RKO (cell line): Measurements from ENCODE around the gene MYL7.
"Not testable (repeated sequence)": the region's sequence is repeated elsewhere in the genome, so short reads cannot be mapped to it uniquely, and the experiment has no call there.

ENCODE experiments used
- DNase-seq: peaks from one replicate; pipeline ENCODE4 v3.0.0-alpha.2; 2016; ENCODE audit warnings: low spot score

The MYL7 gene

DNA sequence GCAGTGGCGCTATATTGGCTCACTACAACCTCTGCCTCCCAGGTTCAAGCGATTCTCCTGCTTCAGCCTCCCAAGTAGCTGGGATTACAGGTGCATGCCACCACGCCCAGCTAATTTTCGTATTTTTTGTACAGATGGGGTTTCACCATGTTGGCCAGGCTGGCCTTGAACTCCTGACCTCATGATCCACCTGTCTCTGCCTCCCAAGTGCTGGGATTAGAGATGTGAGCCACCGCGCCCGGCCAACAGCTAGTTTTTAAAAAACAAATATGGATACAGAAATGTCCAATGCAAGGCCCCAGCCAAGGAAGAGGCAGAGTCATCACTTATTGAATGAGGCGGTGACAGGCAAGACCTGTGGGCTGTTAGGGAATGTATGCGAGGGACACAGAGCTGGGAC is 30.8 kb upstream of the MYL7 start:
- not testable (repeated sequence) for DNase-seq

DNA sequence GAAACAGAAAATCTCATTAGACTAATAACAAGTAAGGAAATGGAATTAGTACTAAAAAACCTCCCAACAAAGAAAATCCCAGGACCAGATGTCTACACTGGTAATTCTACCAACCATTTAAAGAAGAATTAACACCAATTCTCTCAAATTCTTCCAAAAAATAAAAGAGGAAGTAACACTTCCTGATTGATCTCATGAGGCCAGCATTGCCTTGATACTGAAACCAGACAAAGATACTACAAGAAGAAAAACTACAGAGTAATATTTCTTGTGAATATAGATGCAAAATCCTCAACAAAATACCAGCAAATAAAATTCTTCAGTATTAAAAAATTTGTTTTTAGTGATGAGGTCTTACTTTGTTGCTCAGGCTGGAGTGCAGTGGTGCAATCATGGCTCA is 26.8 kb upstream of the MYL7 start:
- DNase-seq = no peak

DNA sequence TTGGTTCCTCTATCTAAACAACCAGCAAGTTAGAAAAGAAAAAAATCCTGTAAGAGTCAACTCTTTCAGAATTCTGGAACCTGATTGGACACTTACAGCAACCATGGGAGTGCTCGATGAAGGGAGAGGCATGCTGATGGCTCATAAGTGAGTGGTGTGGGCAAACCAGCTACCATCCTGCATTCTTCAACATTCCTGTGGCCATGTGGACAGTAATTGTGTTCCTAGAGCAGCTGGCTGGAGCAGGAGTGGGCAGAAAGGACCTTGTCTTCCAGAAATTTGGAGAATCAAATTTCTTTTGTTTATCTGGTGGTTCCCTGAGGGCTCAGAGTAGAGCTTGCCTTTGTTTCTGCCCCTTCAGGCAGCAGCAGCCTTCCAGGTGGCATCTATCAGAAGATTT is 22.5 kb upstream of the MYL7 start:
- DNase-seq = no peak

DNA sequence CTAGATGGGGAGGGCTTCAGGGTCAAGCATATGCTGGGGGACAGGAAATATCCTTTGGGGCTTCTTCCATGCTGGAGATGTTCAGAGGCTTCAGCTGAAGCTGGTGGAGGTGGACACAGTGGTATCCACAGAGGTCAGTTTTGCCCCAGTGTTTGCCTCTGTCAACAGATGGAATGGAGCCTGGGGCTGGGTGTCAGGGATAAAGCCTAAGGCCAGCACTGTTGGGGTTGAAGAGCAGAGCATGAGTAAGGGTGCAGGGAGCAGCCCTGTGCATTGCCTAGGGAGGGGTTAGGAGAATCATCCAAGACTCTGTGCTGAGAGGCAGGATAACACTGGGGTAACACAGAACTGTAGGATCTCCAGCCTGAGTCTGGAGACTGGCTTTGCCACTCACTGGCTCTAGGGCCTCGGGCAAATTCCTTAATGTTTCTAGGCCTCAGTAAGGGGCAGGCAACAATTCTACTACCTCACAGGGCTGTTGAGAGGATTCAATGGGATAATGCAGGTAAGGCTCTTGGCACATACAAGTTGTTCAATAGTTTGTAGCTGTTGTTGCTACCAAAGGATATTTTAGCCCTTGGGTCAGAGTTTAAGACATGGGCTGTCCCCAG is 21.8 kb upstream of the MYL7 start:
- no peak for DNase-seq

DNA sequence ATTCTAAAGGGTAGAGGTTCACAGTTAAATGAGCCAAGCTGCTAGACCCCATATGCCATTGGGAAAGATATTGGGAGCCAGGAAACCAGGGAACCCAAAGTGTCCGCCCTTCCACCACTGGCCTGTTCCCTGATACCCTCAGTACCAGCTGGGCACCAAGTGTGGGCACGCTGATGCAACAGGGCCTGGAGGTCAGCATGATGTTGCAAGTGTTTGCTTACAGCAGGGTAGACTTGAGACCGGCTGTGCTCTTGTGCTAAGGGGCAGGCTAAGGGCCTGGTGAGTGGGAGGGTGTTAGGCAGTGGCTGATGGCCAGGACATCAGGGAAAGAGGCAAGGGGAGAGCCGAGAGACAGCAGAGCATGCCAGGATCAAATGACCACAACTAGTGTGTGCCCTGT is 21.0 kb upstream of the MYL7 start:
- no peak for DNase-seq

DNA sequence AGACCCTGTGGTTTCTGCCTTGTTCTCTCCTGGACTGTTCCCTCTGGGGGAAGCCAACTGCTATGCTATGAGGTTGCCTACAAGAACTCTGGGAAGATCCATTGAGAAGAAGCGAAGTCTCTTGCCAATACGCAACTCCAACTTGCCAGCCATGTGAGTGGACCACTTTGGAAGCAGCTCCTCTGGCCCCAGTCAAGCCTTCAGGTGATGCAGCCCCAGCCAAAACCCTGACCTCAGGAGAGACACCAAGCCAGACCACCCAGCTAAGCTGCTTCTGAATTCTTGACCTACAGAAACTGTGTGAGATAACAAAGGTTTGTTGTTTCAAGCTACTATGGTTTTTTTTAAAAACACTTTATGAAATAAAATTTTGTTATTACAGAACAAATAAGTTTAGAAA is 20.2 kb upstream of the MYL7 start:
- no peak for DNase-seq

DNA sequence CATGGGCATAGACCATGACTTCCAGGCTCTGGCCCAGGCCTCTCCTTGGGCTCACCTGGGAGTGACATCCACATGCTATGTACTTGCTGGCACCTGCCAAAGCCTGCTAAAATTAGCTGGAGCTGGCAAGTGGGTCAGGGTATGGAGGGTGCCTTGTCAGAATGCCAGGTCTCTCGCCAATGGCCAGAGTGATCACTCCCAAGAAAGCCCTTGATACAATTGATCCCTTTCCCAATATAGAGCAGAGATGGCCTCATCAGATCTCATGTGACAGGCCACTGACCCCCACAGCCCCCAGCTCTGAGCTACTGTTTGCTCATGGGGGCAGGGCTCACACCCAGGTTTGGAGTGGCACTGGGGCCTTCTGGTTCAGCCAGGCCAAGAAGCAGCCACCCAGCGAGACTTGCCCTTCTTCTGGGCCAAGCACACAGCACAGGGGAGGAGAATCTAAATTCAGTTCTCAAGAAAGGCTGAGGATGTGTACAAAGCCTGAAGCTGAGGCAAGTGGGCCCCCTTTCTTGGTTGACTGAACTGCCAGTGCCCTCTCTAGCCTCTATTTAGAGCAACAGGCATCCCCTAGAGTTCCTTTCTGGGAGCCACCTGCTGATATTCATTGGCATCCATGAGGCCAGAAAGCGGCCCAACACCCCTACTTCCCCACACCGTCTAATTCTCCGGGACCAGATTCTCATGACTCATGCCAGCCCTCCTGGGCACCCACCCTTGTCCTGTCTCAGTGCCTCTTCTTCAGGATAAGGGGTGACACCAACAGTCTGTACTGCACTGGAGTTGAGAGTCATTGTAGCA is 18.9 kb upstream of the MYL7 start:
- DNase-seq = no peak

DNA sequence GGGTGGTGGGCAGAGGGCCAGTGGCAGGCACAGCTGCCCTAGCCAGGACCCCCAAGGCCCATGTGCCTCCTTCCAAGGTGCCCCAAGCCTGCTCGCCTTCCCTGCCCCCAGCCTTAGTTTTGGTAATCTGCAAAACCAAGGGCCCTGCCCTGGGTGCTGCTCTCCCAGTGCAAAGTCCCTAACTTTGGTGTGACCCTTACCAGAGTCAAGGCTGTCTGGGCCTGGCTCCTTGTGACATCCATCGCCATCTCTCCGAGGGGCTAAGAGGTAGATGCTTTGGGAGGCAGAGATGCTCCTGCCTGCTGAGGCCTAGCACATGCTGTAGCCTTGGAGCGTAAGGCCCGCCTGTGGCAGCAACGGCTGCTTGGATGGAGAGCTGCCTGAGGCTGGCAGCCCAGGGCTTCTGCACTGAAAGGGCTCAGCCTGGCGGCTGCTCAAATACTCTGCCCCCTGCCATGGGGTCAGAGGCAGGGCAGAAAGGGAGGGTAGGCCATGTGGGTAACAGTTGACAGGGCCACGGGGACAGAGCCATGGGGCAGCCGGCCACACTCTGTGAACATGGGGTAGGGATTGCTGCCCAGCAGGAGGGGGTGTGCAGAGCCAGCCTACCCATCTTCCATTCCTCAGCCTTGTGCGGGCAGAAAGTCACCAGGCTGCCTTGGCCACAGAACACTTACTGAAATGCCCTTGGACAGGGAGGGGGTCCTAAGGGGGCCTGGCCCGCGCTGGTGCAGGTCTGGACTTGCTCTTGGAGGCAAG is 17.9 kb upstream of the MYL7 start:
- no peak for DNase-seq

DNA sequence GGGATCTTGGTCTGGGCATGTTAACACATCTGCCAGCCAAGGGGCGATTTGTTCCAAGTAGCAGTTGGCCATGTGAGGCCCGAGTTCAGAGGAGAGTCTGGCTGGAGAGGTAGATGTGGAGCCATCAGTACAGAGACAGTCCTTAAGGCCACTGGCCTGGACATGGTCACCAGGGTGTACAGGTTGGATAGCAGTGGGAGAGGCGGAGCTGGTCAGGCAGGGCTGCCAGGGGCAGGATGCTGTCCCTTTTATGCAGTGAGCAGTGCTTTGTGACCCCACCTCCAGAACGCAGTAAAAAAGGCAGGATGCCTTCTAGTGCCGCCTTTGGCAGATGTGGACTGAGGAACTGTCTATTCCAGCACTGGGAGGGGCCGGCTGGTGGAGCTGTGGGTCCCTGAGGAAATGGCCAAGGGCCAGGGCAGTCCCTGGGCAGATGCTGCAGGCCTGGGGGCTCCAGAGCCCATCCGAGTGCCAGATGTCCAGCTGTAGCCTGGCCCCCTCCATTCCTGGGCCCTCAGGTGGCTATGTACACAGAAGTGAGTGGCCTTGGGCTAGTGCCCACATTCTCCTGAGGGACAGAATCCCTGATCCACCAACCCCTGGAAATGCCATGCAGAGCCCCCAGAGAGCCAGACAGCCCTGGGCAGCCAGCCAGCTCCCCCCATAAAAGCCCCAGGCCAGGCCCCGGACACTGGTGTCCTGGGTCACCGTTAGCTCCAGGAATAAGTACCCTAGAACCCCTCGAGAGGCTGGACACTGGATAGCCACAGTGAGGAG is 17.2 kb upstream of the MYL7 start:
- no peak for DNase-seq

DNA sequence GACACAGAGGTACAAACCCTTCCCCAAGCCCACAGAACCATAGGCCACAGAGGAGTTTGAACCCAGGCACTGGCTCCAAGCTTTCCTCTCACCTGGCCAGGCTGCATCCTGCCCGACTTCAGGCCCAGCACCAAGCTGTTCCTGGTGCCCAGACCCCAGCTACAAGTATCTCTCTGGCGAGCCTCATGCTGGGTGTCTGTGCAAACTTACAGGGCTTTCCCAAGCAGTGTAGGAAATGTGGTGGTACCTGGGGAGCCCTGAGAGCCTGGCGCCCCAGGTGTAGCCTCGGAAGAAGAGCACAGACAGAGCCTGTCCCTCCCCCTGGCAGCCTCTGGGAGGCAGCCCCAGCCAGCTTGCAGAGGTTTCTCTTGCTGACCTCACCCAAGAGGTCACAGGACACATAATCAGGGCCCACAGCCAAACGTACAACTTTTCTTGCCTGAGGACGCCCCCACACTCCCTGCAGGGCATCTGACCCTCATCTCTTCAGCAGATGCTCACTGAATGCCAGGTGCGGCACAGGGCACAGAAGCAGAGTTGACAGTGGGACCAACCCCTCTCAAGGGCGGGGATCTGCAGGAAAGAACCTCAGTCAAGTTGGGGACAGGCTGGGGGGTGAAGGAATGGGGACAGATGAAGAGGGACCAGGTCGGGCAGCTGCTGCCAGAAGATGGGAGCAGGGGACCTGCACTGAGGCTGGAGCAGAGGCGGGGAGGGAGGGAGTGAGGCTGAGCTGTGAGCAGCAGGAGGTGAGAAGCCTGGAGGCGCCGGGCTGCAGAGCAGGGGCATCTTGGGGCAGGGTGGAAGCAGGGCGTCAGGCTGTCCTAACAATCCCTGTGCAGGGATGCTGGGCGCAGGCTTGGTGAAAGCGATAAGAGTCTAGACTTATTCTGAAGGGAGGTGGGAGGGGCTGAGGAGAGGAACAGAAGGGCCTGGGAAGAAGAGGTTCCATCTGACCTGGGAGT is 16.3 kb upstream of the MYL7 start:
- no peak for DNase-seq

DNA sequence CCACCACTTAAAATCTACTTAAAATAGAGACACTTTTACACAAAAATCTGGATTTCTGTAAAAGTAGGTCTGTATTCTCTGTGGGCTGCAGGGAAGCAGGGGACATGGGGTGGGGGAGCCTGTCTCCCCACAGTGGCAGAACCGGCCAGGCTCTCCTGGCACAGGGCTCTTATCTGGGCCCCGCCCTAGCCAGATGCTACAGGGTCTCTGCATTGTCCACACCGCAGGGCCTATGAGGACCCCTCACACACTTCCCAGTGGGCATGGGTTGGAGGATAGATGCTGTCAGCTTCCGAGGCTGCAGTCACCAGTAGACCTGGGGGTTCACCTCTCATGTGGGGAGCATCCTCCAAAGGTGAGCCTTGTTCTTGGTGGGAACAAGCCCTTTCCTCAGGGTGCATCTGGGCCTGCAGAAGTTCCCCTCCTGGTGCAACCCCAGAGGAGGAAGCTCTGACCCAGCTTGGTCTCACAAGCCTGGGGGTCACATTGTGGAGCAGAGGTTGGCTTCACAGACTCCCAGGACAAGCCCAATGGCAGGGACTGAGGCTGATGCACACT is 15.4 kb upstream of the MYL7 start:
- no peak for DNase-seq

DNA sequence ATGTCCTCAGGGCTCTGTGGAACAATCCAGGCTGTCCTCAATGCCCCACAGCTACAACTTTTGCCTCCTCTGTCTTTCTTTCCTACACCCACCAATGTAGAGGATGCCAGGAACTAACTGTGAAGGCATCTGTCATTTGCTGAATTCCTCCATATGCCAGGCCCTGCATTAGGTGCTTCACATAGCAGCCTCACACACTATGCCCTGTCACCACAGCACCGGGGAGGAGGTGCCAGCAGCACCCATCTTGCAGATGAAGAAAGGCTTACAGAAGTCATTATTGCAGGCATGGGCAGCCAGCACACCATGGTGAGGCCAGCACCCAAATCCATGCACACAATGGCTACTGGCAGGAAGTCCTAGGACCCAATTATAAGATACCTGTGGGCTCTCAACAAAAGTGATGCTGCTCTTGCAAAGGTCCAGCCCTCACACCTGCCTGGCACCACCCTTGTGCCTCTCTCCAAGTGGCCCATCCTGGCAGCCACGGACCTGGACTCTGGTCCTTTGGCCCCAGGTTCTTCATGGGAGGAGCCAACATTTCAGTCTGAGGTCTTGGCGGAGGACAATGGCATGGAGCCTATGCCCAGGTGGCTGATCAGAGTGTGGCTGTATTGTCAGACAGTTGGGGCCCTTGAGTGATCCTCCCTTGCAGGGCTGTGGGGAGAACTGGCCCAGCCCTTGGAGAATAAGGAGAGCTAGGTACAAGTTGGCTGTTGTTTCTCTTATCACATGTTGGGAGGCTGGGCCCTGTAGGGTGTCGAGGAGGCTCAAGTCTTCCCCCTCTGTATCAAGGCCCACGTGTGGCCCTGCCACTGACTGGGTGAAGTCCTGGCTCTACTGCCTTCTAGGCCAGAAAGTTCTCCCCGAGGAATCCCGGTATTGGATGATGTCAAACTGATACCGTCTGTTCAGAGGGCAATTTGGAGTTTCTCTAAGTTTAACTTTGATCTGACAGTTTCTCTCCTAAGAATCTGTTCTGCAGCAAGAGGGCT is 14.4 kb upstream of the MYL7 start:
- no peak for DNase-seq

DNA sequence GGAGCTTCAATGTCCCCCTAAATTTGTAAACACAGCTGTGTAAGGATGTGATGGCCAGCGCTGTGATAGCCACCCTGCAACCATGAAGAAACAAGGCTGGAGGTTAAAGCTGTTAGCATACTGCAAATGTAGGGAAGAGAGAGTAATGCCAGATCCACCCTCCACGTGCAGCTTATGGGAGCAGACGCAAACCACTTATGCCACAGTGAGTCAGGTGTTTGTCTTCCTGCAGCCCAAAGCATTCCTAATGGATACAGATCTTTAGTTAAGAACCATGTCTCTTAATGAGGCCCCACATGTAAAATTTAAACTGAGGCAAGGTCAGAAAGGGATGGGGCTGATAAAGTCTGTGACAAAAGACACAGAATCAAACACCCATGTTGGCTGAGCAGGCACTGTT is 13.6 kb upstream of the MYL7 start:
- no peak for DNase-seq

DNA sequence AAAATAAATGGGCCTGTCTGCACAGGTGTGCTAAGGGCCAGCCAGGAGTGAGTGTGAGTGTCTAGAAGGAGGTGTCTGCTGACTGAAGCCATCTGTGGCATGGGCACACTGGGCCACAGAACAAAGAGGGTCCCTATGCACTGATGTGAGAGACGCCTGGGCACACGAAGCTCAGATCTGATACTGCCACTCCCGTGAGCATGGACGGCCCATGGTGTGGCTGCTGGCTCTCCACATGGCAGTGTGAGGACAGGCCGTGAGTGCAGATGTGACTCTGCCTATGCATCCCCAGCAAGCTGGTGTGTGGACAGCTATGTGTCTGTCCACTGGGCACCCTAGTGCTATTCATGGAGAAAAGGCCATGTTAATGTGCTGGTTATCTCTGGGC is 12.8 kb upstream of the MYL7 start:
- DNase-seq = no peak

DNA sequence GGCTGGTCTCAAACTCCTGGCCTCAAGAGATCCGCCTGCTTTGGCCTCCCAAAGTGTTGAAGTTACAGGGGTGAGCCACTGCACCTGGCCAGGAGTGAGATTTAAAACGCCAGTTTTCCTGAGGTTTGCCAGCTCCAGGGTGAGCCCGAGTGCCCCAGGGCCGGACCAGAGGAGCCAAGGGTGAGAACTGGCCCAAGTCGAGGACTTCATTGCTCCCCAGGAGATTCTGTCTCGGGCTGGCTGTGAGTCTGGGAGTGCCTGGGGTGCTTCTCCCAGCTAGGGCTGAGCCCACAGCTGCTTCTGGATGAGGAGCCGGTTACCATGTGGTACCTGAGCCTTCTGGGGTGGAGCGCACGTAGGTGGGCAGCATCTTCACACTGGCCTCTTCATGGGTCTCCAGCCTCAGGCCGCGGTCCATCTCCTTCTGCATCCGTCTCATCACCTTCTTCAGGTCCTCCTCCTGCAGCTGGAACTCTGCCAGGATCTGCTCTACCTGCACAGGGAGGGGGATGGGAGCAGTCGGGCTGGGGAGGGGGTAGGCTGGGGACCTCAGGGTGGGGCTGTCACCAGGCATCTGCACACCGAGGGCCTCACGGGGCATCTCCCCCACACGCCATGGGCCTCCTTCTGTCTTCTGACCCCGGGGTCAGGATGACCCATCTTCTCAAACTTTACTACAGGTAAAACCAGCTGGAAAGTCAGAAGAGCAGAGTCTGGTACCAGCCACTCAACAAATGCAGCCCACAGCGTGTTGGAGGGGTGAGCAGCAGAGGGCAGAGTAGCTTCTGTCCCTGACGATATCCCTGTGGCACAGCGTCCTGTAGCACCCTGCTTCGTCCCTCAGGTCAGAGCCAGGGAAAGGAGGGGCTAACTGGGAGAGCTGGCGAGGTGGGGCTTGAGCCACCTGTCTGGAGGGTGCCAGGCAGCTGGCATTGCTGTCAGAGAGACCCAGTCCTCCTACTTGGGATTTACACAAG is 12.1 kb upstream of the MYL7 start:
- no peak for DNase-seq

DNA sequence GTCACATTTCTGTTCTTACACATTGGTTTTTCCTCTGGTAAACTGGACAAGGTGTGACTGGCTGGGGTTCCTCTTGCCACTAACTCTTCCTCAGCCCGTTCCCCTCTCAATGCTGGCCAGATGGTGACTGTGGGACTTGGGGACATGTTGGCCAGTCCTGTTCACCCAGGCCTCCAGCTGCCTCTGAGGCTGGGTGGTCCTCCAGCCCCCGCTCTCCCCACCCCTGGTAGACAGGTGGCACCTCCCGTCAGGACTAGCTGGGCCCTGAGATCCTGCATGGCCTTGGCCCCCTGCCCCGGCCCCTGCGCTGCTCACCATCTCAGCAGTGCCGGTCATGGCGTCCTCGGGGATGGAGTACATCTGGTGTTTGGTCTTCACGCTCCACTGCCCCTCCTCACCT is 10.8 kb upstream of the MYL7 start:
- DNase-seq = no peak

DNA sequence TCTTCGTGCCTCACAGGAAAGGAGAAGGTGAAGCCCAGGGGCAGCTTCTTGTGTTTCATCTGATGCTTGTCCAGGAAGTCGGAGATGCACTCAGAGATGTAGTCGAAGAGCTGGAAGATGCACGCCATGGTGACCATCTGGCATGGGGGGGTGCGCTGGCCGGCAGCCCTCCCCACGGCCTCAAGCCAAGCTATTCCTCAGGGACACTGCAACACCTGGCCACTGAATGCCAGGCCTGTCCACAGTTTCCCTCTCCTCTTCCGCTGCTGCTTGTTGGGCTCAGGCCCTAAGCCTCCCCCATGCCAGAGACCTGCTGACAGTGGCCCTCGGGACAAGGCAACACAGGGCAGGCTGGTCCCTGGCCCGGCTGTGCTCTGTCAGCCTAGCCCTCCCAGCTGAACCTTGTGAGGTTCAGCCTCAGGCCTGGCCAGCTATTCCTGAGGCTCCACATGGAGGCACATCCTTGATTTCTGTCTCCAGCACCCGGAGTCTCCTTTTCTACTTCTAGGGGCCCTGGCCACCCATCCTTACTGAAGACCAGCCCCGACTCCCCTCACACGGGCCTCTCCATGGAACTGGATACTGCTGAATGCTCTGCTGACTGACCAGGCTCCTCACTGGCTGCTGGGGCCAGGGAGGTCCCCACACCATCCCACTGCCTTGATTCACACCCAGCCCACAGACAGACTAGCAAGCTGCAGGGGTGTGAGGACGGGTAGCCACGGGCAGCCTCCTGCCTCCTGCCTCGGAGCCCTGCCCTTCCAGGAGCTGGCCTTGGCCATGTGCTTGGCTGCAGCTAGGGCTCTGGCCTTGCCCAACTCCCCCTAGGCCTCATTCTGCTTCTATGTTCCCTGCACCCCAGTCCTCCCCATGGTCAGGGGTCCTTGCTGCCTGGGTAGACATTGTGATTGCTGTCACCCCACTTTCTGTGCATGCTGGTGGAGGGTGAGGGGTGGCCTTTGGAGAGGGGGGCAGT is 10.1 kb upstream of the MYL7 start:
- no peak for DNase-seq
